ENCODE data around the gene BRD2.

DNA sequence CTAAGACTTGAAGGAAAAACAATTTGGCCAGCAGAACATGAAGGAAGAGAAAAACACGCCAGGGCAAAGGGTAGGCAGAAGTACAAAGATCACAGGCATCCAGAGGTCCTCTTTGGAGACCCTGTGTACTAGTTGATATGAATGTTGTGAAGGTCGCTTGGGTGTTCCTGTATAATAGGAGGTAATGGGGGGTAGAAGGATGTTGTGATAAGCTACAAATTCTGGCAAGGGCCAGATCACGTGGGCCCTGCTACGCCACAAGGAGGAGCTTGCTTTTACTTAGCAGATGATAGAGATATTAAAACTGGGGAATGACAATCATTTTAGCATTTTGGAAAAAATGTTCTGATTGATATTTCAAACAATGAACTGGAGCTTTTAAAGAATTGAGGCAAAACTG is 14.6 kb upstream of the BRD2 start:
- TF ChIP-seq, protein P1, sequence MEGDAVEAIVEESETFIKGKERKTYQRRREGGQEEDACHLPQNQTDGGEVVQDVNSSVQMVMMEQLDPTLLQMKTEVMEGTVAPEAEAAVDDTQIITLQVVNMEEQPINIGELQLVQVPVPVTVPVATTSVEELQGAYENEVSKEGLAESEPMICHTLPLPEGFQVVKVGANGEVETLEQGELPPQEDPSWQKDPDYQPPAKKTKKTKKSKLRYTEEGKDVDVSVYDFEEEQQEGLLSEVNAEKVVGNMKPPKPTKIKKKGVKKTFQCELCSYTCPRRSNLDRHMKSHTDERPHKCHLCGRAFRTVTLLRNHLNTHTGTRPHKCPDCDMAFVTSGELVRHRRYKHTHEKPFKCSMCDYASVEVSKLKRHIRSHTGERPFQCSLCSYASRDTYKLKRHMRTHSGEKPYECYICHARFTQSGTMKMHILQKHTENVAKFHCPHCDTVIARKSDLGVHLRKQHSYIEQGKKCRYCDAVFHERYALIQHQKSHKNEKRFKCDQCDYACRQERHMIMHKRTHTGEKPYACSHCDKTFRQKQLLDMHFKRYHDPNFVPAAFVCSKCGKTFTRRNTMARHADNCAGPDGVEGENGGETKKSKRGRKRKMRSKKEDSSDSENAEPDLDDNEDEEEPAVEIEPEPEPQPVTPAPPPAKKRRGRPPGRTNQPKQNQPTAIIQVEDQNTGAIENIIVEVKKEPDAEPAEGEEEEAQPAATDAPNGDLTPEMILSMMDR (IDR thresholded peaks at IDR 0.05; ENCODE audit: low read length), result no peak
- no peak for TF ChIP-seq EZH2phosphoT487 (IDR thresholded peaks at IDR 0.05; ENCODE audit: low read length)
- no peak for TF ChIP-seq EZH2 (optimal IDR thresholded peaks at IDR 0.05; ENCODE audit: low read depth, low read length)
